H1 (cell line): ENCODE measurements around the gene WASL. TPM values are rescaled to one million over a fixed set of nuclear protein-coding genes. Genes with fewer than 3 reads are reported as not detected.

Experiments used
- CTCF ChIA-PET: fragments of 300-600 bp; sonication (Branson Sonifier 250); formaldehyde crosslinking; loops from one replicate; lab custom pipeline; 2021; ENCODE audit not compliant: partially characterized antibody; lab: Charles Lee
- POLR2A ChIA-PET: fragments of 300-600 bp; sonication (Branson Sonifier 250); formaldehyde crosslinking; loops from one replicate; lab custom pipeline; 2021; ENCODE audit warnings: inconsistent platforms; ENCODE audit not compliant: partially characterized antibody; lab: Charles Lee
- DNase-seq, 2 experiments: peaks; one replicate each; pipeline versions ENCODE4 v3.0.0 to v3.0.0-alpha.2; 2010 to 2022; ENCODE audit warnings: low spot score in 2 of 2, low read depth in 1 of 2, mixed read lengths in 1 of 2
- FAIRE-seq: peaks from 2 replicates; lab custom pipeline; 2011; peaks lifted over from hg19 to GRCh38; lab: Jason Lieb, UNC
- H2AFZ ChIP-seq: 2 replicates; pipeline ENCODE4 v1.8.1; 2012; ENCODE audit warnings: low read length, inconsistent platforms
- H2AK5ac ChIP-seq: 2 replicates; pipeline ENCODE4 v1.6.1; 2013; ENCODE audit warnings: low read depth, low read length
- H2BK120ac ChIP-seq: replicated peaks from 2 replicates; pipeline ENCODE3; 2013; ENCODE audit warnings: low read depth, low read length, inconsistent platforms
- H2BK12ac ChIP-seq: 2 replicates; pipeline ENCODE4 v1.6.1; 2013; ENCODE audit warnings: low read depth, low read length
- H2BK15ac ChIP-seq: 2 replicates; pipeline ENCODE4 v1.6.1; 2013; ENCODE audit warnings: low read length
- H2BK20ac ChIP-seq: 2 replicates; pipeline ENCODE4 v1.6.1; 2013; ENCODE audit warnings: low read length
- H2BK5ac ChIP-seq: 2 replicates; pipeline ENCODE4 v1.6.1; 2013; ENCODE audit warnings: low read depth, low read length
- H3K14ac ChIP-seq: 2 replicates; pipeline ENCODE4 v1.6.1; 2013; ENCODE audit warnings: inconsistent platforms; ENCODE audit not compliant: insufficient read length
- H3K18ac ChIP-seq: 2 replicates; pipeline ENCODE4 v1.6.1; 2013; ENCODE audit warnings: low read length; ENCODE audit errors: extremely low read depth
- H3K23ac ChIP-seq: 2 replicates; pipeline ENCODE4 v1.6.1; 2013; ENCODE audit warnings: inconsistent platforms; ENCODE audit not compliant: insufficient read length
- H3K23me2 ChIP-seq: 2 replicates; pipeline ENCODE4 v1.6.1; 2013; ENCODE audit warnings: low read depth, low read length
- H3K27ac ChIP-seq: 2 replicates; pipeline ENCODE4 v1.6.1; 2011; ENCODE audit warnings: low read depth, low read length, inconsistent platforms
- H3K27me3 ChIP-seq, 4 experiments: replicated peaks in 1 of 4; 1 replicate in 1 of 4; 2 replicates in 3 of 4; pipeline versions ENCODE4 v1.6.1 to v1.8.1; 2011 to 2013; ENCODE audit warnings: low read length in 3 of 4, mild to moderate bottlenecking in 3 of 4, inconsistent platforms in 2 of 4, mixed read lengths in 2 of 4, moderate library complexity in 1 of 4; ENCODE audit not compliant: control insufficient read depth in 3 of 4, insufficient read depth in 3 of 4; ENCODE audit errors: extremely low read depth in 1 of 4
- H3K36me3 ChIP-seq, 4 experiments: 2 replicates each; pipeline versions ENCODE4 v1.6.1 to v1.8.1; 2011 to 2013; ENCODE audit warnings: mild to moderate bottlenecking in 4 of 4, low read length in 3 of 4, moderate library complexity in 2 of 4, control low read depth in 1 of 4, inconsistent platforms in 1 of 4; ENCODE audit not compliant: insufficient read depth in 4 of 4, control insufficient read depth in 2 of 4
- H3K4ac ChIP-seq: replicated peaks from 2 replicates; pipeline ENCODE3; 2013; ENCODE audit warnings: low read length, low read depth, mixed read lengths, inconsistent platforms; ENCODE audit not compliant: insufficient read length
- H3K4me1 ChIP-seq, 4 experiments: replicated peaks in 1 of 4; 1 replicate in 1 of 4; 2 replicates in 3 of 4; pipeline versions ENCODE4 v1.6.1 to v1.8.1; 2011 to 2013; ENCODE audit warnings: low read length in 3 of 4, inconsistent platforms in 2 of 4, mixed read lengths in 1 of 4; ENCODE audit not compliant: insufficient read depth in 4 of 4, control insufficient read depth in 3 of 4
- H3K4me2 ChIP-seq, 2 experiments: 2 replicates each; pipeline versions ENCODE4 v1.6.1 to v1.8.1; 2011 to 2013; ENCODE audit warnings: low read depth in 2 of 2, low read length in 2 of 2, control low read depth in 1 of 2, inconsistent platforms in 1 of 2, mild to moderate bottlenecking in 1 of 2; ENCODE audit not compliant: insufficient read depth in 1 of 2
- H3K4me3 ChIP-seq, 4 experiments: fragments of 200-600, 300-600 bp in 1 of 4; sonication (generic), shearing (Covaris generic), sonication (Bioruptor Twin) in 1 of 4; 2 replicates each; pipeline versions ENCODE4 v1.5.1 to v1.8.1; 2011 to 2016; ENCODE audit warnings: low read length in 4 of 4, low read depth in 3 of 4, control low read depth in 2 of 4, inconsistent platforms in 2 of 4, mild to moderate bottlenecking in 2 of 4, mixed read lengths in 1 of 4, moderate library complexity in 1 of 4; ENCODE audit not compliant: insufficient read depth in 2 of 4; ENCODE audit errors: extremely low read depth in 1 of 4
- H3K56ac ChIP-seq: replicated peaks from 2 replicates; pipeline ENCODE3; 2013; ENCODE audit warnings: low read depth, mild to moderate bottlenecking, mixed read lengths, low read length, inconsistent platforms; ENCODE audit not compliant: insufficient read length
- H3K79me1 ChIP-seq: 2 replicates; pipeline ENCODE4 v1.6.1; 2013; ENCODE audit warnings: low read depth, low read length, control low read depth
- H3K79me2 ChIP-seq, 2 experiments: 2 replicates each; pipeline versions ENCODE4 v1.6.1 to v1.8.1; 2012 to 2013; ENCODE audit warnings: low read length in 2 of 2, mild to moderate bottlenecking in 2 of 2, inconsistent platforms in 1 of 2; ENCODE audit not compliant: insufficient read depth in 2 of 2, control insufficient read depth in 1 of 2
- H3K9ac ChIP-seq, 4 experiments: replicated peaks in 1 of 4; 1 replicate in 1 of 4; 2 replicates in 3 of 4; pipeline versions ENCODE4 v1.6.1 to v1.8.1; 2011 to 2013; ENCODE audit warnings: low read depth in 3 of 4, low read length in 3 of 4, control low read depth in 2 of 4, mild to moderate bottlenecking in 2 of 4, moderate library complexity in 2 of 4, inconsistent platforms in 1 of 4; ENCODE audit errors: extremely low read depth in 1 of 4
- H3K9me3 ChIP-seq, 2 experiments: 2 replicates each; pipeline versions ENCODE4 v1.6.1 to v1.8.1; 2012 to 2013; ENCODE audit warnings: mild to moderate bottlenecking in 2 of 2, moderate library complexity in 2 of 2, control low read depth in 1 of 2, inconsistent platforms in 1 of 2, low read depth in 1 of 2, low read length in 1 of 2, mixed read lengths in 1 of 2; ENCODE audit not compliant: insufficient read depth in 2 of 2
- H4K20me1 ChIP-seq, 2 experiments: replicated peaks in 1 of 2; 2 replicates each; pipeline versions ENCODE3 to v1.8.1; 2011 to 2013; ENCODE audit warnings: inconsistent platforms in 2 of 2, low read length in 2 of 2, mild to moderate bottlenecking in 1 of 2; ENCODE audit not compliant: insufficient read depth in 2 of 2, control insufficient read depth in 1 of 2
- H4K5ac ChIP-seq: 2 replicates; pipeline ENCODE4 v1.6.1; 2013; ENCODE audit warnings: low read length, low read depth, mixed read lengths, inconsistent platforms; ENCODE audit not compliant: insufficient read length
- H4K8ac ChIP-seq: 2 replicates; pipeline ENCODE4 v1.8.0; 2013; ENCODE audit warnings: mild to moderate bottlenecking, moderate library complexity, low read length, inconsistent platforms; ENCODE audit not compliant: insufficient read depth; ENCODE audit errors: extremely low read depth
- H4K91ac ChIP-seq: replicated peaks from 2 replicates; pipeline ENCODE3; 2013; ENCODE audit warnings: low read length, mixed read lengths, inconsistent platforms; ENCODE audit not compliant: insufficient read length
- CREB1 ChIP-seq: IDR thresholded peaks from 2 replicates; pipeline ENCODE4 v1.6.1; 2012; ENCODE audit warnings: inconsistent platforms
- HDAC6 ChIP-seq: IDR thresholded peaks from one replicate; pipeline ENCODE4 v1.7.1; 2012; ENCODE audit warnings: low read depth, mild to moderate bottlenecking, inconsistent platforms, low read length, moderate library complexity
- MAFK ChIP-seq: IDR thresholded peaks from 2 replicates; pipeline ENCODE4 v1.6.1; 2012; ENCODE audit warnings: low read depth, mild to moderate bottlenecking, improper control_type of control experiment, low read length
- POU5F1 ChIP-seq: IDR thresholded peaks from 2 replicates; pipeline ENCODE4 v1.6.1; 2011; ENCODE audit warnings: low read depth, mild to moderate bottlenecking, low read length, moderate library complexity
- WGBS, 2 experiments: shearing (Covaris generic) in 1 of 2; methylation state at CpG; one replicate each; pipeline versions ENCODE4 v1.1.6 to v1.1.7; 2013 to 2015; ENCODE audit warnings: low lambda C conversion rate in 2 of 2, mixed read lengths in 2 of 2, inconsistent platforms in 1 of 2, low coverage in 1 of 2, missing lambda C conversion rate in 1 of 2; ENCODE audit not compliant: insufficient replicate concordance in 2 of 2, insufficient coverage in 1 of 2, insufficient read length in 1 of 2; ENCODE audit errors: extremely low coverage in 1 of 2, missing lambda C conversion rate in 1 of 2; 5-methylcytosine and 5-hydroxymethylcytosine counted together
- polyA plus RNA-seq, 7 experiments: library from polyadenylated mRNA; depleted of rRNA in 3 of 7; stranded (reverse) in 5 of 7; unstranded in 2 of 7; fragments of >200 nt in 5 of 7; fragments of 200-250 nt in 2 of 7; gene quantifications; 1 replicate in 5 of 7; 2 replicates in 1 of 7; 4 replicates in 1 of 7; pipeline versions ENCODE4 v1.2.1 to v1.2.3, GENCODE V29; 2011 to 2013; ENCODE audit warnings: missing spikeins in 2 of 7, mixed read lengths in 2 of 7
- total RNA-seq: library from RNA; stranded (reverse); fragmentation: NEBNext Ultra II Directional; extraction: Animal tissue kit (Norgen Biotek cat#: 25700); gene quantifications from 2 replicates; pipeline ENCODE4 v1.2.1, GENCODE V29; 2021

The WASL gene
- total and polyA plus RNA-seq, 2 of the 8 experiments (the other 6 are each of a cell fraction or from before 2014, with no cell fraction given): 7.7 to 38.9 TPM

GRCh38 chr7:123796568-123796967 lies 47.8 kb upstream of the WASL start:
- no peak overlapping the region for H2AFZ ChIP-seq
- H3K4ac ChIP-seq: no peak overlapping the region
- H2BK5ac ChIP-seq: no peak overlapping the region
- no peak for FAIRE-seq
- no peak for DNase-seq
- no peak overlapping the region for H2BK120ac ChIP-seq
- no peak overlapping the region for H3K9ac ChIP-seq
- H3K4me2 ChIP-seq: no peak overlapping the region
- no peak overlapping the region for H2AK5ac ChIP-seq
- no peaks in the 10 kb centered on the region for H3K79me2 ChIP-seq
- H4K91ac ChIP-seq: no peak overlapping the region
- H3K27ac ChIP-seq: no peak overlapping the region
- H3K23me2 ChIP-seq: no peaks in the 10 kb centered on the region
- H2BK15ac ChIP-seq: no peak overlapping the region
- no peaks in the 10 kb centered on the region for H3K79me1 ChIP-seq
- no peaks in the 10 kb centered on the region for H3K27me3 ChIP-seq
- 86% methylated on average over 1 of the region's 1 CpG; no CpG with 5 or more reads in 1 of the 2 experiments for WGBS, 2 experiments
- no peak overlapping the region for H2BK20ac ChIP-seq
- peaks cover 0 to 3% (median 1%) of the 10 kb centered on the region in 4 experiments; a peak in 2 of 7 replicates for H3K4me1 ChIP-seq
- no peak overlapping the region for H3K14ac ChIP-seq
- ChIA-PET CTCF (interaction anchor here (1.0 to 6.0 kb wide), 9 partner anchors 19 to 305 kb away, joined by 3 to 71 read pairs (median 7); partner anchors contain the start of genes HYAL4 and WASL), POLR2A (no interaction called here)
- no peak overlapping the region; the same call in 1 of the 2 replicates for H2BK12ac ChIP-seq
- peaks cover 0 to 3% of the 10 kb centered on the region in 2 experiments; a peak in 2 of 4 replicates for H3K9me3 ChIP-seq
- H3K18ac ChIP-seq: no peak overlapping the region
- H3K23ac ChIP-seq: no peak overlapping the region
- no peak overlapping the region for H3K56ac ChIP-seq
- no peaks in the 10 kb centered on the region for H3K36me3 ChIP-seq
- no peak overlapping the region for H4K5ac ChIP-seq
- H4K8ac ChIP-seq: no peak overlapping the region
- no peaks in the 10 kb centered on the region for H4K20me1 ChIP-seq
- no peak overlapping the region for H3K4me3 ChIP-seq
- no peak for TF ChIP-seq HDAC6
- TF ChIP-seq CREB1: no peak
- no peak for TF ChIP-seq MAFK
- TF ChIP-seq POU5F1: no peak
